NCI-H2029 treated with DMSO at 0.1 percent for 48 hours (cell line): Measurements from ENCODE around the gene MCF2L.
"Not testable (repeated sequence)": the region's sequence is repeated elsewhere in the genome, so short reads cannot be mapped to it uniquely, and the experiment has no call there.

ENCODE experiments used
- DNase-seq: peaks from one replicate; lab custom pipeline; 2025; lab: John Stamatoyannopoulos, UW

The MCF2L gene

GRCh38 chr13:113016526-113017295, 47.7 kb downstream of the MCF2L start:
- no peak for DNase-seq

DNA sequence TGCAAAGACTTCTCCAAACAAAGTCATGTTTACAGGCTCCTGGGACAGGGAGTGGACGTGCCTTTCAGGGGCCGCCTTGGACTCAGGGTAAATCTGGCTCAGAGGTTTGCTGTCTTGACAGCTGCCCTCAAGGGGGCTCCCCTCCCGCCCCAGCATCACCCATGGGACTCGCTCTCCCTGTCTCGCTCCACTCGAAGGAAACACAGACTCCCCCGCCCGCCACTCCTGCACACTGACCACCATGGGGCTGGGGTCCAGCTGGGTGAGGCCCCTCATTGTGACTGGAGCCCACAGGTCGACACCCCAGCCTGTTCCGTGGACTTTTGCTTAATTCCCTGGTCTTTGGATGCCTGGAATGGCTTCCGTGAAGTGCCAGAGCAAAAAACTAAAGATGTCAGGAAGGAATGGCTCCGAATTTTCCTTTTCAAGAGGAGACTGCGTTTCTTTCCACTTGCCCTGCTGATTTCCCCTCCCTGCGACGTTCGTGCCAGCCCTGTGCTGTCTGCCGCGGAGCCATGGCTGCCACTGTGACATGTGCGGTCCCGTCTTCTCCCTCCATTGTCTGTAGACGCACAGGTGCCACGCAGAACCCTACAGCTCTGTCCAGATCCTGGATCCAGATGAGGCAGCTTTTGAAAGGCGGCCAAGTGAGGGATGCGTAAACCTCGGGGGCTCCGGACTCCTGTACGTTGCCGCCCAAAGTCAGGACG, 48.6 kb downstream of the MCF2L start:
- DNase-seq = no peak

DNA sequence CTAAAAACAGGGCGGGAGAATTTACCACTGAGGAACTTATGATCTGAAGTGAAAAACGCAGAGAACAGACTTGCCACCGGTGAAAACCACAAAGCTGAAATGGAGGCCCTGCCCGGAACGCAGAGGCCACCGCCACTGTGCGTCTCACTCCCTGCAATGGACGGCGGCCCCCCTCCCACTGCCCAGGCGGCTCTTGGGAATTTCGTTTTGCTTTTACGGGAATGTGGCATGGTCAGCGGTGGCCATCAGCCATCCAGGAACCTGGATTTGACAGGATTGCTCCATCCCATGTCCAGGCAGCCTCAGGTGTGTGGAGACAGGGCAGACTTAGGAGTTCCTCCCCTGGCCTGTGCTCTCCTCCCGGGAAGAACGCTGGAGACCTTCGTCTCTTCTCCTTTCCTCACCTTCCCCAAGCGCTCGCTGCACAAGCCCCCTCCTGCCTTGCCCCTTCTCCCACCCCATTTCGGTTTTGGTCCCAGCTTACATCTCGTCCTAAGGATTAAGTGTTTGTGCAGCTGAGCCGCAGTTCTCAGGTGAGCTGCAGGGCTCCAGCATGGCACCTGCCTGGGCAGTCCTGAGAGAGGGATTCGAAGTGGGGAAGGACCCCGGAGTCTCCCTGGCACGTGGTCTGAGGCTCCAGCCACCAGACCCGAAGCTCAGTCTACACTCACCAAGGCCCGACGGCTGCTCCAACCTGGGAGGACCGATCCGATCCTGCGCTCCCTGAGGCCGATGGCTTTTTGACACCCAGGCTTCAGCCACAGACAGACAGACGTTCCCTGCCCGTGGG, 49.9 kb downstream of the MCF2L start:
- no peak for DNase-seq

GRCh38 chr13:113020323-113021080, 51.5 kb downstream of the MCF2L start:
- DNase-seq = no peak

DNA sequence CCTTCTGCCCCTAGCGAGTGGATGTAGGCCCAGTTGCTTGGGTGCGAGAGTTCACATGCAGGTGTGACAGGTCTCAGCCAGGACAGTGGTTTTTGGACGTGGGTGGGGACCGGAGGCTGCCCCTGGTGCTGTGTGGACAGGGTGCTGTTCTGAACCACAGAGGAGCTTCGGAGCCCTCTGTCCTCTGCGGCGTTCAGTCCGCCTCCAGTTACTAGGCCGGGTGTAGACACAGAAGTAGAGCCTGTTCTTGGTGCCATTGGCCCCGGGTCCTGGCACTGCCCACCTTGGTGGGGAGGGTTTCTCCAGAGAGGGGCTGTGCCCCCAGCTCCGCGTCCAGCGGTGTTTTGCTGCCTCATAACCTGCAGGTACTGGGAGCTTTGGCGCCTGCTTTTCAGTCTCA, 52.4 kb downstream of the MCF2L start:
- no peak for DNase-seq

GRCh38 chr13:113021811-113022210, 52.8 kb downstream of the MCF2L start:
- DNase-seq = no peak

GRCh38 chr13:113022391-113022744, 53.4 kb downstream of the MCF2L start:
- DNase-seq = no peak

- no peak for DNase-seq
Observed at GRCh38 chr13:113022745-113023574, 53.9 kb downstream of the MCF2L start.

DNA sequence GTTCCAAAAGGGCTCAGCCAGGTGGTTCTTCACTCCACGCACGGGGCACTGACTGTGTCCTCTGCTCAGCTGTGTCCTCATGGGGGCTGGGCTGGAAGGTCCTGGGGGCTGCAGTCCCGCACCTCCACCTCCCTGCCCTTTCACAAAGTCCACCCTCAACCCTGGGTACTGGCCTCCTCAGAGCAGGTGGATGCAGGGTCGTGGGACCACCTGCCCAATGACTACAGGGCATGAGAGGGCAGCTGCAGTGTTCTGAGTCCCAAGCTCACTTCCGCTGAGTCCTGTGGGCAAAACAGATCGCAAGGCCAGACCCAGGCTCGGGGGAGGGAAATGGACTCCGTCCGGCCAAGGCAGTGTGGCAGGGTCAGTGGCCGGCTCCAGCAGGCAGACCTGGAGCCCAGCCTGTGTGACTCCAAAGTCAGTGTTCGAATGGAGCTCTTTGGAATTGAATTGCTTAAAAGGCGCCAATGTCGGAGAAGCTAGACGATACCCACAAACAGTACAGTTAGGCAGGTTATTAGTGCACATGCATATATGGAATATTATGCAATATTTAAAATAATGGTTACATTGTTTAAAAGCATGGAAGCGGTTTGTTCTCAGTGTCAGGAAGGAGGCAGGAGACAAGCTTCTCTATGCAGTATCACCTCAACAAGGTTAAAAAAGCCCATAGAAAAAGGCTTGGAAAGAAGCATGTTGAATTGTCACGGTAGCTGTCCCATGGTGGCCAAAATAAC, 54.8 kb downstream of the MCF2L start:
- DNase-seq = no peak

- DNase-seq = no peak
Observed at GRCh38 chr13:113024466-113024865, 55.5 kb downstream of the MCF2L start.

DNA sequence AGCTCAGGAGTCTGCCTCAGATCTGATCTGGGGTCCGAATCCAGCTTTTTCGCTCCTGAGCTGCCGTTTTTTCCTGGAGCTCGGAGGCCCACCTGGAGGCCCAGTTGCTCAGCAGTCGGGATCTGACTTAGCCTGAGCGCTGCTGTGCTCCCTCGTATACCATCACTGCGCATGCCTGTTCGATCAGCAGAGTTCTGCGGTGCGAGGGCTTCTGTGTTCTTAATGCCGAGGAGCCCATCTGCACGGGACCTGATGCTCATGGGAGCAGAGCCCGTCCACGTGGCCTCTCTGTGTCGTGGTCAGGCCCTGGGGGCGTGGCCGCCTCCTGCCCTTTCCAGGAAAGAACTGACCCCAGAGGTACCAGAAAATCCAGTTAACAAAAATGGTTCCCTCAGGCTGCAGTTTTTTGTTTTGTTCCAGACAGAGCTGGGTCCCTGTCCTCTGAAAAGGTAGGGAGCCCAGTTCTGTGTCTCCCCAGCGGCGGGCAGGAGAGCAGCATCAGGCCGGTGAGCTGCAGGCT, 57.4 kb downstream of the MCF2L start:
- DNase-seq = no peak

GRCh38 chr13:113027095-113027494, 58.1 kb downstream of the MCF2L start:
- no peak for DNase-seq

- DNase-seq = no peak
Observed at GRCh38 chr13:113027566-113027965, 58.6 kb downstream of the MCF2L start.

DNA sequence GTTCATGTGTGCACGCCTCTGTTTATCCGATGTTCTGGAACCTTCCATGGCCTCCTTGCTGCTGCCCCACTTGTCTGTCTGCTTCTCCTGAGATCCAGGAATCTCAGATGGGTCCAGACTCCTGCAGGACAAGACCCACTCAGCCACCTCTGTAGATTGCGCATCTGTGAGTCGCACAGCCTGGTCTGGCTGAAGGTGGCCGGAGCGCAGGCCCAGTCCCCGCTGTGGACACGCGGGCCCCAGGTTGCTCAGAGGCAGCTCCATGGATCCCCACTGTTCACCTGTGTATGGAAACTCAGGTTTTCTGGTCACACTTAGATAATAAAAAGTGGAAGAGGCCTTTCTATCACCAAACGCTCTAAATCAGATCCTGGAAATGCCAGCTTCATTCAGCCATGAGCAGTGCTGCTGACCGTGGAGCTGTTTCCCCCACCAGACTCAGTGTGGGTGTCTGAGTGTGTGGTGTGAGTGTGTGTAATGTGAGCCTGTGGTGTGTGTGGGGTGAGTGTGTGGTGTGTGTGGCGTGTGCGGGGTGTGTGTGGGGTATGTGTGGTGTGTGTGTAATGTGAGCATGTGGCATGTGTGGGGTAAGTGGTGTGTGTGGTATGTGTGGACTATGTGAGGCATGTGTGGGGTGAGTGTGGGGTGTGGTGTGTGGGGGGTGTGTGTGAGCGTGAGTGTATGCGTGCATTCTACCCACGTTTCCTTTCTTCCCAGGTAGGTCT, 59.5 kb downstream of the MCF2L start:
- DNase-seq = no peak

DNA sequence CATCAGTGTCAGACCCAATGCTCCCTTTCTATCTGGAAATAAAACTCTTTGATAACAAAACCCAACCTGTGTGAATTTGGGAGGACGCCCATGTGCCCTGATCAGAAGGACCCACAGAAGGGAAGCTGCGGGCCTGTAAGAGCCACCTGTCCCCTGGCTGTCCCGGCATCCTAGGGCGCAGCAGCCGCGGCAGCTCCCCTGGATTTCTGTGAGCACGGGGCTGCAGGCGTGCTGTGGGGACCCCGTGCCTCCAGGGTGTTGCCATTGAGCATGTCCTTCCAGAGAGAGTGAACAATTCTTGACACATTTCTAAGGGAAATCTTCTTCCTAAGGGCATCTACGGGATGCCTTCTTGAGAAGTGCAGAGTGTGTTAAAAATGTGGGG, 60.0 kb downstream of the MCF2L start:
- DNase-seq = no peak

GRCh38 chr13:113029487-113030258, 60.7 kb downstream of the MCF2L start:
- DNase-seq = no peak

DNA sequence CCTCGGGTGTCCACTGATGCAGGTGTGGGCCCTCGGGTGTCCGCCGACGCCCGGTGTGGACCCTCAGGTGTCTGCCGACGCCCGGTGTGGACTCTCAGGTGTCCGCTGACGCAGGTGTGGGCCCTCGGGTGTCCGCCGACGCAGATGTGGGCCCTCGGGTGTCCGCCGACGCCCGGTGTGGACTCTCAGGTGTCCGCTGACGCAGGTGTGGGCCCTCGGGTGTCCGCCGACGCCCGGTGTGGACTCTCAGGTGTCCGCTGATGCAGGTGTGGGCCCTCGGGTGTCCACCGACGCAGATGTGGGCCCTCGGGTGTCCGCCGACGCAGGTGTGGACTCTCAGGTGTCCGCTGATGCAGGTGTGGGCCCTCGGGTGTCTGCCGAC, 61.2 kb downstream of the MCF2L start:
- not testable (repeated sequence) for DNase-seq

- DNase-seq = no peak
Observed at GRCh38 chr13:113031465-113031864, 62.5 kb downstream of the MCF2L start.

DNA sequence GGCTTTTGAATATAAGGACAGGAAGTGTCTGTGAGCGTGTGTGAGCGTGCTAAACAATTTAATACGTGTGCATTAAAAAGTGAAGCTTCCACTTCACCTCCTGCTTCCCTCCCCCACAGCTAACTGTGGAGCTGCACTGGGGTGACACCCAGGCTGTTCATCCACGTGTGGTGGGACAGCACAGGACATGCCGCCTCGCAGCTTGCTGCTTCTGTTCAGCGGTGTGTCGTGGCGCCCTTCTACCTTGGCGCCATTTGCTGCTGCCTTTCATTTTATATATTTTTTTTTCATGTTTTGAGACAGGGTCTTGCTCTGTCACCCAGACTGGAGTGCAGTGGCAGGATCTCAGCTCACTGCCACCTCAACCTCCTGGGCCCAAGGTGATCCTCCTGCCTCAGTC, 63.3 kb downstream of the MCF2L start:
- no peak for DNase-seq
